Neural cell (in vitro differentiated cells): ENCODE measurements around the gene SNTG2. TPM values are rescaled to one million over a fixed set of nuclear protein-coding genes. Genes with fewer than 3 reads are reported as not detected.

Experiments used
- H2AFZ ChIP-seq: fragments of 200-600, 300-800 bp; sonication (generic), shearing (Covaris generic); 2 replicates; pipeline ENCODE4 v1.6.0; 2014; ENCODE audit warnings: low read depth, mild to moderate bottlenecking, antibody characterized with exemption, low read length, moderate library complexity
- H3F3A ChIP-seq: fragments of 200-600 bp; shearing (Covaris generic); 2 replicates; pipeline ENCODE4 v1.6.1; 2016; ENCODE audit warnings: mild to moderate bottlenecking, moderate library complexity, mixed read lengths, antibody characterized with exemption, low read length; ENCODE audit not compliant: insufficient read depth, poor library complexity, severe bottlenecking
- H3K27ac ChIP-seq: fragments of 200-600, 300-800 bp; sonication (generic), shearing (Covaris generic); 2 replicates; pipeline ENCODE4 v1.5.1; 2014; ENCODE audit warnings: mild to moderate bottlenecking, low read length, moderate library complexity
- H3K27me3 ChIP-seq: fragments of 300-800, 200-600 bp; sonication (generic), shearing (Covaris generic); 2 replicates; pipeline ENCODE4 v1.6.0; 2014; ENCODE audit warnings: mild to moderate bottlenecking, low read depth, low read length, moderate library complexity; ENCODE audit not compliant: insufficient read depth
- H3K36me3 ChIP-seq: fragments of 300-800, 200-600 bp; sonication (generic), shearing (Covaris generic); 2 replicates; pipeline ENCODE4 v1.5.1; 2014; ENCODE audit warnings: mild to moderate bottlenecking, antibody characterized with exemption, low read length, moderate library complexity; ENCODE audit not compliant: insufficient read depth
- H3K4me2 ChIP-seq: fragments of 300-800, 200-600 bp; sonication (generic), shearing (Covaris generic); 2 replicates; pipeline ENCODE4 v1.6.0; 2014; ENCODE audit warnings: mild to moderate bottlenecking, low read length
- H3K4me3 ChIP-seq: fragments of 300-800, 200-600 bp; sonication (generic), shearing (Covaris generic); 2 replicates; pipeline ENCODE4 v1.5.1; 2014; ENCODE audit warnings: mild to moderate bottlenecking, low read length, moderate library complexity
- H3K79me2 ChIP-seq: fragments of 200-600 bp; shearing (Covaris generic); replicated peaks from 2 replicates; pipeline ENCODE4 v1.6.0; 2014; ENCODE audit warnings: mild to moderate bottlenecking, low read length, moderate library complexity; ENCODE audit not compliant: insufficient read depth
- H3K9ac ChIP-seq: fragments of 300-800, 200-600 bp; sonication (generic), shearing (Covaris generic); 2 replicates; pipeline ENCODE4 v1.6.1; 2016; ENCODE audit warnings: mild to moderate bottlenecking, low read length, mixed read lengths
- H3K9me2 ChIP-seq: fragments of 200-600 bp; shearing (Covaris generic); 2 replicates; pipeline ENCODE4 v1.6.1; 2016; ENCODE audit warnings: mild to moderate bottlenecking, low read length, mixed read lengths; ENCODE audit not compliant: insufficient read depth
- H3K9me3 ChIP-seq: fragments of 200-600, 300-800 bp; sonication (generic), shearing (Covaris generic); 2 replicates; pipeline ENCODE4 v1.6.1; 2016; ENCODE audit warnings: mild to moderate bottlenecking, mixed run types, low read length, moderate library complexity, mixed read lengths
- H4K20me1 ChIP-seq: fragments of 200-600 bp; shearing (Covaris generic); 2 replicates; pipeline ENCODE4 v1.6.1; 2016; ENCODE audit warnings: mild to moderate bottlenecking, mixed run types; ENCODE audit not compliant: insufficient read depth
- CTCF ChIP-seq: fragments of 450-650 bp; IDR thresholded peaks from 2 replicates; pipeline ENCODE4 v1.5.1; 2014; ENCODE audit warnings: antibody characterized with exemption, mild to moderate bottlenecking, moderate library complexity; ENCODE audit not compliant: poor library complexity, severe bottlenecking
- EP300 ChIP-seq: fragments of 450-650 bp; conservative IDR thresholded peaks from 2 replicates; pipeline ENCODE4 v1.6.1; 2014; ENCODE audit warnings: antibody characterized with exemption, mild to moderate bottlenecking, moderate library complexity; ENCODE audit not compliant: poor library complexity, severe bottlenecking
- EZH2 ChIP-seq: fragments of 200-600, 300-800 bp; shearing (Covaris generic), sonication (generic); IDR thresholded peaks from 2 replicates; pipeline ENCODE4 v1.6.1; 2014; ENCODE audit warnings: antibody characterized with exemption, low read length, borderline replicate concordance, mild to moderate bottlenecking; ENCODE audit not compliant: insufficient read depth, poor library complexity, severe bottlenecking
- MXI1 ChIP-seq: fragments of 450-650 bp; conservative IDR thresholded peaks from 2 replicates; pipeline ENCODE4 v1.6.1; 2014; ENCODE audit warnings: antibody characterized with exemption, mild to moderate bottlenecking; ENCODE audit not compliant: poor library complexity, severe bottlenecking
- POLR2AphosphoS5 ChIP-seq: IDR thresholded peaks from 2 replicates; pipeline ENCODE4 v1.6.1; 2012
- RAD21 ChIP-seq: fragments of 450-650 bp; conservative IDR thresholded peaks from 2 replicates; pipeline ENCODE4 v1.6.1; 2014; ENCODE audit warnings: antibody characterized with exemption, mild to moderate bottlenecking, moderate library complexity
- SMC3 ChIP-seq: fragments of 450-650 bp; conservative IDR thresholded peaks from 2 replicates; pipeline ENCODE4 v1.6.1; 2014; ENCODE audit warnings: antibody characterized with exemption, mild to moderate bottlenecking, moderate library complexity; ENCODE audit not compliant: poor library complexity
- TAF1 ChIP-seq: IDR thresholded peaks from 2 replicates; pipeline ENCODE4 v1.6.1; 2012; ENCODE audit warnings: low read depth
- polyA plus RNA-seq: library from polyadenylated mRNA; depleted of rRNA; stranded (reverse); fragments of >200 nt; gene quantifications from 2 replicates; pipeline ENCODE4 v1.2.3, GENCODE V29; 2014
- TF ChIP-seq, protein P1 (sequence below): IDR thresholded peaks from 2 replicates; pipeline ENCODE4 v1.6.1; 2012; ENCODE audit warnings: borderline replicate concordance

Gene SNTG2
- polyA plus RNA-seq, 1 donor from 2014 or later, result not detected

DNA sequence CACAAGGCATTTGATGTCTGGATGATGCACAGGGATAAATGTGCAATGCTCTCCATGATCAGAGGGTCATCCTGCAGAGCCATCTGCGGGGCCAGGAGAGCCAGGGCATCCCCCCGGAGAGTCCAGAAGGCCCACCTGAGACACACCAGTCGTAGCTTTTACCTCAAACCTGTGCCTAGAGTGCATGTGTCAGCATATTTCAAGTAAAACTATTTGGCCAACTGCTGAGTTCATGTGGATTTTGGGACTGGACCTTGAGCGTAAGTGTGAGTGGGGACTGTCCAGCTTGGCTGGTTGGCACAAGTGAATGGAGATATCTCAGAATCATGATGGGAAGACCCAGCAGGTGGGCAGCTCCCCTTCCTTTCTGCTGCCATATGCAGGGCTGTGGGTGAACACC, 314.8 kb downstream of the SNTG2 start:
- Histone ChIP-seq H3K36me3 (no peaks in the 10 kb centered on the region), H3K9ac (no peak overlapping the region), H3K4me2 (no peak overlapping the region), H2AFZ (no peak overlapping the region), H3K4me3 (no peak overlapping the region), H3F3A (peaks cover 4% of the 10 kb centered on the region), H3K9me2 (no peaks in the 10 kb centered on the region), H4K20me1 (no peaks in the 10 kb centered on the region), H3K27me3 (no peaks in the 10 kb centered on the region), H3K27ac (no peak overlapping the region), H3K9me3 (no peaks in the 10 kb centered on the region), H3K79me2 (no peaks in the 10 kb centered on the region)
- TF ChIP-seq POLR2AphosphoS5 (no peak), MXI1 (no peak), EZH2 (no peak), EP300 (no peak), TAF1 (no peak), CTCF (no peak), SMC3 (no peak), RAD21 (no peak)
- TF ChIP-seq, protein P1, sequence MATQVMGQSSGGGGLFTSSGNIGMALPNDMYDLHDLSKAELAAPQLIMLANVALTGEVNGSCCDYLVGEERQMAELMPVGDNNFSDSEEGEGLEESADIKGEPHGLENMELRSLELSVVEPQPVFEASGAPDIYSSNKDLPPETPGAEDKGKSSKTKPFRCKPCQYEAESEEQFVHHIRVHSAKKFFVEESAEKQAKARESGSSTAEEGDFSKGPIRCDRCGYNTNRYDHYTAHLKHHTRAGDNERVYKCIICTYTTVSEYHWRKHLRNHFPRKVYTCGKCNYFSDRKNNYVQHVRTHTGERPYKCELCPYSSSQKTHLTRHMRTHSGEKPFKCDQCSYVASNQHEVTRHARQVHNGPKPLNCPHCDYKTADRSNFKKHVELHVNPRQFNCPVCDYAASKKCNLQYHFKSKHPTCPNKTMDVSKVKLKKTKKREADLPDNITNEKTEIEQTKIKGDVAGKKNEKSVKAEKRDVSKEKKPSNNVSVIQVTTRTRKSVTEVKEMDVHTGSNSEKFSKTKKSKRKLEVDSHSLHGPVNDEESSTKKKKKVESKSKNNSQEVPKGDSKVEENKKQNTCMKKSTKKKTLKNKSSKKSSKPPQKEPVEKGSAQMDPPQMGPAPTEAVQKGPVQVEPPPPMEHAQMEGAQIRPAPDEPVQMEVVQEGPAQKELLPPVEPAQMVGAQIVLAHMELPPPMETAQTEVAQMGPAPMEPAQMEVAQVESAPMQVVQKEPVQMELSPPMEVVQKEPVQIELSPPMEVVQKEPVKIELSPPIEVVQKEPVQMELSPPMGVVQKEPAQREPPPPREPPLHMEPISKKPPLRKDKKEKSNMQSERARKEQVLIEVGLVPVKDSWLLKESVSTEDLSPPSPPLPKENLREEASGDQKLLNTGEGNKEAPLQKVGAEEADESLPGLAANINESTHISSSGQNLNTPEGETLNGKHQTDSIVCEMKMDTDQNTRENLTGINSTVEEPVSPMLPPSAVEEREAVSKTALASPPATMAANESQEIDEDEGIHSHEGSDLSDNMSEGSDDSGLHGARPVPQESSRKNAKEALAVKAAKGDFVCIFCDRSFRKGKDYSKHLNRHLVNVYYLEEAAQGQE, result no peak

DNA sequence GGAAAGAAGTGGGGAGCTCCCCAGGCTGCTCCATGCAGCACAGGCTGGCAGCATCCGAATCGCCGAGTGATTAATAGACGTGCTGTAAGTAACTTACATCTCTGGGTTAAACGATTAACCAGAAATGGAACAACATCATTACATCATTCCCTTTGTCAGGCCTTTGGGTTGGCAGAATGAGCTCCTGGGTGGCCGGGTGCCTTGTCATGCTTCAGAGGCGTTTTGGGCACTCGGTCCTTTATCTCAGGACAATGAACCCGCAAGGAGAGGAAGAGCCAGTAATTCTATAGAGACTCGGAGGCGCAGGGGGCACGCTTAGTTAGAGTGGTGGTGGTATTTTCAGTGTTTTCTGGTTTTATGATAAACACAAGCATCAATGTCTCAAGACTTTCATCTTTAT, 315.7 kb downstream of the SNTG2 start:
- Histone ChIP-seq H3K9me2 (no peaks in the 10 kb centered on the region), H3K4me2 (no peak overlapping the region), H3K4me3 (no peak overlapping the region), H3F3A (peaks cover 4% of the 10 kb centered on the region), H3K79me2 (no peaks in the 10 kb centered on the region), H2AFZ (no peak overlapping the region), H3K9me3 (no peaks in the 10 kb centered on the region), H3K9ac (no peak overlapping the region), H3K27me3 (no peaks in the 10 kb centered on the region), H3K36me3 (no peaks in the 10 kb centered on the region), H4K20me1 (no peaks in the 10 kb centered on the region), H3K27ac (no peak overlapping the region)
- TF ChIP-seq MXI1, result no peak

GRCh38 chr2:1268034-1268433, 317.4 kb downstream of the SNTG2 start:
- Histone ChIP-seq H3K4me2 (no peak overlapping the region), H3K4me3 (no peak overlapping the region)

More at GRCh38 chr2:1268034-1268433, 317.4 kb downstream of the SNTG2 start:
- H3F3A ChIP-seq, result peaks cover 4% of the 10 kb centered on the region
- H2AFZ ChIP-seq, result no peak overlapping the region
- no peaks in the 10 kb centered on the region for H3K36me3 ChIP-seq
- TF ChIP-seq SMC3 (no peak), POLR2AphosphoS5 (no peak), CTCF (no peak), EP300 (peak; percentile 58), TAF1 (no peak), RAD21 (no peak)
- TF ChIP-seq, protein P1, result peak; percentile 99
- no peaks in the 10 kb centered on the region for H3K27me3 ChIP-seq
- H3K9ac ChIP-seq, result no peak overlapping the region
- H3K9me2 ChIP-seq, result no peaks in the 10 kb centered on the region
- no peaks in the 10 kb centered on the region for H3K79me2 ChIP-seq
- H4K20me1 ChIP-seq, result no peaks in the 10 kb centered on the region
- peak overlapping the region; percentile 19 for H3K27ac ChIP-seq
- no peaks in the 10 kb centered on the region for H3K9me3 ChIP-seq
